ENCODE results near the gene E2F1.

DNA sequence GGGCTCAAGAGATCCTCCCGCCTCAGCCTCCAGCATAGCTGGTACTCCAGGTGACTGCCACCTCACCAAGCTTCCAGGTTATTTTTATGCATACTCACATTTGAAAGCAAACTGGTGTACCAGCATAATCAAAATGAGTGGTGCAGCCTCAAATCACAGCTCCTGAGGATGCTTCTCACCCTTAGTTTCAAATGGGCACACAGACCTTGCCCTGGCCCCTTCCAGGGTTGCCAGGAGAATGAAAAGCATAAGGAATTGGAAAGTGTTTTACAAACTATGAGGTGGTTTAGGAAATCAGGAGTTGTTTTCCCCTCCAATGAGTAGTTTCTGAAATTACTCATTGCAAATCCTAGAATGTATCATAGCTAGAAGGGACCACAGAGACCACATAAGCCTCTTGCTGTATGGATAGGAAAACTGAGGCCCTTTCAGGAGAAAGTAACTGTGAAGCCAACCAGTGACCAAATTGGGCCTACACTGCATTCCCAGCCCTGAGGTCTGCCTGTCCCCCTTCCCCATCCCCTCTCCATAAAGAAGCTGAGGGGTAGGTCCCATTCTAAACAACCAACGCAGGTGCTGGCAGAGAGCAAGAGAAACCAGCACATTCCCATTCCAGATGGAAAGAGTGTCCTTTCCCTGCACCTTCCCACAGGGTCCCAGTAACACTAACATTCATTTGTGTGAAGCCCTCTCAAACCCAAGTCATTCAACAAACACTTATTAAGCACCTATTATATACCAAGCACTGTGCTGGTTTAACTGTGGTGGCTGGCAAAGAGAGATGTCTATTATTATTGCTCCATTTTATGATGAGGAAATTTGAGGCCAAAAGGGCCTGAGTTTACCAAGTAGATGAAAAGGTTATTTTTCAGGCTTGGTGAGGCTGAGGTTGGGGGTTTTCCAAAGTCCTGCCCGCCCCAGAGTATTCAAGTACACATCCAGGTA, 2.1 kb upstream of the E2F1 start:
- TF ChIP-seq, protein P1, sequence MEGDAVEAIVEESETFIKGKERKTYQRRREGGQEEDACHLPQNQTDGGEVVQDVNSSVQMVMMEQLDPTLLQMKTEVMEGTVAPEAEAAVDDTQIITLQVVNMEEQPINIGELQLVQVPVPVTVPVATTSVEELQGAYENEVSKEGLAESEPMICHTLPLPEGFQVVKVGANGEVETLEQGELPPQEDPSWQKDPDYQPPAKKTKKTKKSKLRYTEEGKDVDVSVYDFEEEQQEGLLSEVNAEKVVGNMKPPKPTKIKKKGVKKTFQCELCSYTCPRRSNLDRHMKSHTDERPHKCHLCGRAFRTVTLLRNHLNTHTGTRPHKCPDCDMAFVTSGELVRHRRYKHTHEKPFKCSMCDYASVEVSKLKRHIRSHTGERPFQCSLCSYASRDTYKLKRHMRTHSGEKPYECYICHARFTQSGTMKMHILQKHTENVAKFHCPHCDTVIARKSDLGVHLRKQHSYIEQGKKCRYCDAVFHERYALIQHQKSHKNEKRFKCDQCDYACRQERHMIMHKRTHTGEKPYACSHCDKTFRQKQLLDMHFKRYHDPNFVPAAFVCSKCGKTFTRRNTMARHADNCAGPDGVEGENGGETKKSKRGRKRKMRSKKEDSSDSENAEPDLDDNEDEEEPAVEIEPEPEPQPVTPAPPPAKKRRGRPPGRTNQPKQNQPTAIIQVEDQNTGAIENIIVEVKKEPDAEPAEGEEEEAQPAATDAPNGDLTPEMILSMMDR (IDR thresholded peaks at IDR 0.05): no peak
- TF ChIP-seq POLR2A (IDR thresholded peaks at IDR 0.05): no peak

All from tibial nerve (tissue), 3 donors.